ENCODE data around the gene CXXC5.

GRCh38 chr5:139636975-139637408, 11.2 kb upstream of the CXXC5 start:
- TF ChIP-seq CTCF (IDR thresholded peaks at IDR 0.05) (no peak), SIN3A (IDR thresholded peaks at IDR 0.05; ENCODE audit: borderline replicate concordance, insufficient read depth, low read depth, low read length) (no peak), POLR2AphosphoS5 (IDR thresholded peaks at IDR 0.05; ENCODE audit: low read depth, low read length) (no peak)

Data from Panc1 (cell line).